ENCODE results near the gene TBCEL.

- TF ChIP-seq, protein P1, sequence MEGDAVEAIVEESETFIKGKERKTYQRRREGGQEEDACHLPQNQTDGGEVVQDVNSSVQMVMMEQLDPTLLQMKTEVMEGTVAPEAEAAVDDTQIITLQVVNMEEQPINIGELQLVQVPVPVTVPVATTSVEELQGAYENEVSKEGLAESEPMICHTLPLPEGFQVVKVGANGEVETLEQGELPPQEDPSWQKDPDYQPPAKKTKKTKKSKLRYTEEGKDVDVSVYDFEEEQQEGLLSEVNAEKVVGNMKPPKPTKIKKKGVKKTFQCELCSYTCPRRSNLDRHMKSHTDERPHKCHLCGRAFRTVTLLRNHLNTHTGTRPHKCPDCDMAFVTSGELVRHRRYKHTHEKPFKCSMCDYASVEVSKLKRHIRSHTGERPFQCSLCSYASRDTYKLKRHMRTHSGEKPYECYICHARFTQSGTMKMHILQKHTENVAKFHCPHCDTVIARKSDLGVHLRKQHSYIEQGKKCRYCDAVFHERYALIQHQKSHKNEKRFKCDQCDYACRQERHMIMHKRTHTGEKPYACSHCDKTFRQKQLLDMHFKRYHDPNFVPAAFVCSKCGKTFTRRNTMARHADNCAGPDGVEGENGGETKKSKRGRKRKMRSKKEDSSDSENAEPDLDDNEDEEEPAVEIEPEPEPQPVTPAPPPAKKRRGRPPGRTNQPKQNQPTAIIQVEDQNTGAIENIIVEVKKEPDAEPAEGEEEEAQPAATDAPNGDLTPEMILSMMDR (IDR thresholded peaks at IDR 0.05) = no peak
- TF ChIP-seq POLR2A (IDR thresholded peaks at IDR 0.05) = no peak
Measured at GRCh38 chr11:121033635-121034034, 9.7 kb downstream of the TBCEL start.
